HG02763 (cell line): ENCODE measurements around the gene FOXF2.

Experiments
- ATAC-seq: cut with Tn5 transposase; IDR thresholded peaks from one replicate; pipeline ENCODE4 v1.9.1; 2021; ENCODE audit warnings: mild to moderate bottlenecking, moderate library complexity; ENCODE audit not compliant: unreplicated experiment

Gene FOXF2

DNA sequence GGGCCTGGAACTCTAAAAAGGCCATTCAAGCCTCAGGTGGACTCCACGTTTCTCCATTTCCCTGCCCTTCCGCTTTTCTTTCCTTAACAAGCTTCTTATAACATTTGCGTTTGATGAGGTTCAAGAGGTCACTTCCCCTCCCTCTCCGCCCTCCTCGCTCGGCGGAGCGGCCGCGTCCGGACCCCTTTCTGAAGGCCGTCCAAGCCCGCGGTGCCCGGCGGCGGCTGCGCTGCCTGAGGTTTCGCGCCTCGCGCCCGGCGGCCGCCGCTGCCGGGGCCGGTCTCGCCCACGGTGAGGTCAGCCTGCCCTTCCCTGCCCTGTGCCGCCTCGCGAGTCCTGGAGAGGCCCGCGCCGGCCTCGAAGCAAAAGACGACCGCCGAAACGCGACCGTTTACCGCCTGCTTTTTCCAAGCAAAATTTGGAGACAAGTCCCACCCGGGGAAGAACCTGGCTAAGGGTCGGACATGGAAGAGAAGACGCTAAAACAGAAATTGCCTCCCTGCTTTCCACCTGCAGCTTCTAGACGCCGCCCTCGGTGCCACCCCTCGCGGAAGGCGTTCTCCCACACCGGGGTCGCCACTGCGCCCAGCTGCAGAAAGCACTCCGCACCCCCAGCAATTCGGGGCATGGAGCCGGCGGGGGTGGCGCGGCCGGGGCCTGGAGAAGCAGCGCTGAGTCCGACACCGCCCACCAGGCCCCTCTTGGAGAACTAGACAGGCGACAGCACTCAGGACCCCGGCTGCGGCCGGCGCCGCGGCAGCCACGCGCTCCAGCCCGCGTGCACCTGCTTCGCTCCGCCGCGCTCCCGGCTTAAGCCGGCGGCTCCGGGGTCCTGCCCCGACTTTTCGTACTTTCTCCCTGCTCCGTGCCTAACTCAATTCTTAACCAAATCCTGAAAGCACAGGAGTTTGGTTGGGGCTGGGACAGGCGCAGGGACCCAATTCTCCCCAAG, 11.0 kb upstream of the FOXF2 start:
- no peak for ATAC-seq

DNA sequence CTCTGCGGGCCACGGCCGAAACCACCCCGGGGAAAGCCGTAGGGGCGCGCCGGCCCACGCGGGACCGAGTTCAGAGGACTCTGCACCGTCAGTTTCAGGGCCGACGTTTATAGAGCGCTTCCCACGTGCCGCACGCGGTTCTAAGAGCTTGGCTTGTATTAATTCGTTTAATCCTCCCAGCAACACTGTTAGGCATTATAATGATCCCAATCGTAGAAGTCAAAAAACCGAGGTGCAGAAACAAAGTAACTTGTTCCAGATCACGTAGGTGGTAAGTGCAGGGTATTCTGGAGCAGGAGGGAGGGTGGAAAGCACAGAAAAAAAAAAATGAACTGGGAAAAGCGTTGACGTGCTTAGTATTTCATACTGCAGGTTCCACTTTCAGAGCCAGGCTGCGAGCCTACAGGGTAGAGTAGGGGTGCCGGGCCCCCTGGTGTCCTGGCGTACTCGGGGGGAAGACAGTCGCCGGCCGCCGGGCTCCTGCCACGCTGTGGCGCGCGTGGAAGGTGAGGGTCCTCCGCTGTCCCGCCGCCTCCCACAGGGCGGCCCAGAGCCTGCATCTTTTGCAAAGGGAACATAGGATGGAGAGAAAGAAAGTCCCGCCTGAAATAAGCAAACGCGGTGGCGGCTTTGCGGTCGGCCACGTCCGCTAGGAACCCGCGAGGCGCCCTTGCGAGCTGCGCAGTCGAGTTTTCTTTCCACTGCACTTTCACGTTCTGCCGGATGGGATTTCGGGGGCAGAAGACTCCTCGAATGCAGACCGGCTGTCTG, 10.2 kb upstream of the FOXF2 start:
- no peak for ATAC-seq

DNA sequence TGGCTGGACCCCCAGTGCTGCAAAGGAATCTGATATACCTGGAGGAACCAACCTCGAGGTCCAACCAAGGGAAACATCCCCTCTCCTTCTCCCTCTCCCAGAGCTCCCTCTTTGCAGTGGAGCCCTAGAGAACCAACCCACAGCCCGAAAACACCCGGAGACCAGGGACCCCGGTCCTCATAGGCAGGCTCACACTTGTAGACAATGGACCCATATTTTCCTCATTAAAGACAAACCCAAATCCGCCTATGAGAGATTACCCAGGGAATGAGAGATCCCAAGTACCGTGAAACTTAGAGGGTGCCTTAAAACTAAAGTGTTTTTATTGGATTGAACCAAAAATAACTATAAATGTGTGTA, 9.6 kb upstream of the FOXF2 start:
- no peak for ATAC-seq

GRCh38 chr6:1380625-1381427, 8.6 kb upstream of the FOXF2 start:
- no peak for ATAC-seq

- no peak for ATAC-seq
These were observed 7.7 kb upstream of the FOXF2 start for GRCh38 chr6:1381481-1382330.

DNA sequence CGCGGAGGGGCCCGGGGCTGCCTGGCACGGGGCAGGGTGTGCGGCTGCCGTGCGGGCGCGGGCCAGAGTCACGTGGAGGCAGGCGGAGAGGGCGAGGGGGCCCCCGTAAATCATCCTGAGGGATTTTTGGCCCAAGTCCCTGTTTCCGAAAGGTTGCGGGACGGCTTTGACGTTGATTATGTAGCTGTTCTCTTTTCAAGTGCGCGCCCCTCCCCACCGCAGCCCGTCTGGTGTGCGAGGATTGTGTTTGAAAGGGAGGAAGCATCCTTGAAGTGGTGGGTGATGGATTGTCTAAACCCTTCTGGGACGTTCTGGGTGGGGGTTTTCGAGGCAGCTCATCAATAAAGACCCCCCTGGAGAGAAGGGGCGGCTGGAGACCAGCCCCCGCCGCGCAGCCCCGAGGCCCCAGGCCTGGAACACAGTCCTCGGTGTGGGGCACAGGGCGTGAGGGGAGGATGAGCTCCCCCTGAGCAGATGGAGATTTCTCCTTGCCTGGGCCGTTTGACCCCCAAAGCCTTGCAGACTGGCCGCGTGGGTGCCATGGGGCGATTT, 7.0 kb upstream of the FOXF2 start:
- ATAC-seq: no peak

- ATAC-seq: no peak
These were observed 6.3 kb upstream of the FOXF2 start for GRCh38 chr6:1382883-1383728.

DNA sequence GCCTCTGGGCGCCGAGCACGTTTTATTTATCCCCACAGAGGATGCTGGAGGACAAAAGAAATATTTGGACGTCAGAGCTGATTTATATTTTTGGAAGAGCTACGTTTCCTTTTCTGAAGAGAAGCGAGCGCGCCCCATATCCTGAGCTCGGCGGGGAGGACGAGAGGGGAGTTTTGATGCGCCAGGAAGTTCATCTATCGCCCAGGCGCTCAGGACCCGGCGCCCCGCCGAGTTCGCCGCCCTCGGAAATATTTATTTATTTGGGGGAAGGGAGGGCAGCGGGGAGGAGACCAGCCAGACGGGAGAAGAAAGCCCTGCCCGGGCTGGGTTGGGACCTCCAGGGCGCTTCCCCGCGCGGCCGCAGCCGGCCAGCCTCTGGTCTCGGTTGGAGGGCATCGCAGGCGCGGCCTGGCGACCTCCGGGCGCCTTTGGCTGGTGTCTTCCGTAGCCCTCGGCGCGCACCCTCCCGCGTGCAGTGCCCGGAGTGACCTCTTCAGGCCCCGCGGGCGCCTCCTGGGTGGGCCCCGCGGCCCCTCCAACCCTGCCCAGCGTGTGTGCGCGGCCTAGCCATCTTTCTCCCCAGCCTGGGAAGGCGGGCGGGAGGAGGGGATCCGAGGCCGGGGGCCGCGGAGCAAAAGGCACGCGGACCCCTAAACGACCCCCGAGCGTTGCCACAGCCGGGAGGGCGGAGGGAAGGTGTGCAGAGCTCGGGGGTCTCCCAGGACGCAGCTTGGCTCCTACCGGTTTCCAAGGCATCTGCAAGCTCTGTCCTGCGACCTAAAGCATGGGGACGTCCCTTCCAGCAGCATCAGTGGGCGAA, 5.4 kb upstream of the FOXF2 start:
- ATAC-seq: no peak

DNA sequence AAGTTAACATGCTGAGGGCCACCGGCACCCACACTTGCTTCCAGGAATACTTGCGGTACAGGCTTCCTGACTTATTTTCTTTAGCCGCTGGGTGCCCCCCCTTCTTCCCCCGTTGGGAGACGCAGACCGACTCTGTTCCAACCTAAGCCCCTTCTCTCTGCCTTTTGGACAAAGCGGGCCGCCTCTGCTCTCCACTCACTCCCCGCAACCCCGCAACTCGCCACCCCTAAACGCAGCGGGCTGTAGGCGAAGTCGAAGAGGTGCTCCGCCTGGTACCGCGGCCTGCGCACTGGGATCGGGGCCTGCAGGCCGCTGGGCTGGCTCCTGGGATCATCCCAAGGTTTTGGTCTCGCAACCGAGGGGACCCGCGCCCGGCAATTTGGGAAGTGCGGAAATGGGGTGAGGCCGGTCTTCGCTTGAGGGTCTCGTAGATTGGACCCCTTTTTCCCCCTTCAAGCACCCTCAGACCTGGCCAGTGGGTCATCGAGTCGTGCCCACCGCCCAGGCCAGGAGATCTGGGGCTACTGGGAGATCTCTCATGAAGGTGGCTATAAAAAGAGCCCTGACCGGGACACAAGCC, 4.7 kb upstream of the FOXF2 start:
- ATAC-seq: no peak

GRCh38 chr6:1385129-1386037, 4.0 kb upstream of the FOXF2 start:
- no peak for ATAC-seq

DNA sequence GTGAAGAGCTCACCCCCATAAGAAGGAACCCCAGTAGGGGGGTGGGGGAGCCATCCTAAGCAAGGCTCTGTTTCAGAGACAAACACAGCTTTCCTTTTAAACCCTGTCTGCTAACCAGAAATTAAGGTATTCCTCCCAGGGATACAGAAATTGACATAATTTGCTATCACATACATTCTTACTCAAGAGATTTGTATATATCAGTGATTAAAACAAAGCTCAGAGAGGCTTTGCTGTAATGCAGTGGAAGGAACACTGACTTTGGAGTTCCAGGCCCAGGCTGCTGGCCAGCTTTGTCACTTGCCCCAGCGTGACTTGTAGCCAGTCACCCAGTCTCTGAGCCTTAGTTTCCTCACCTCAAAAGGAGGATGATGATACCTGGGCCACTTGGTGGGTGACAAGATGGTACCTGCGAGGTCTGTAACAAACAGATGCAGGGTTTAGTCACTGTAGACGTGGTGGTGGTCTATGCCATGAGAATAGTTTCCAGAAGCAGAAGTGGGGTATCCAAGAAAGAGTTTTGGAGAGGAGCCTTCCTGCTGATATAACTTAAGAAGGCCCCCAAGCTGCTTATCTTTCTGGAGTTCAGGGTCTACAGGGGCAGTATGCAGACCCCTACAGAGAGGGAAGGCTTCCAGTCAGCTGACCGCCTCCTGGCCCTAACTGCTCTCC, 3.2 kb upstream of the FOXF2 start:
- no peak for ATAC-seq

GRCh38 chr6:1387538-1387875, 1.9 kb upstream of the FOXF2 start:
- ATAC-seq: no peak

DNA sequence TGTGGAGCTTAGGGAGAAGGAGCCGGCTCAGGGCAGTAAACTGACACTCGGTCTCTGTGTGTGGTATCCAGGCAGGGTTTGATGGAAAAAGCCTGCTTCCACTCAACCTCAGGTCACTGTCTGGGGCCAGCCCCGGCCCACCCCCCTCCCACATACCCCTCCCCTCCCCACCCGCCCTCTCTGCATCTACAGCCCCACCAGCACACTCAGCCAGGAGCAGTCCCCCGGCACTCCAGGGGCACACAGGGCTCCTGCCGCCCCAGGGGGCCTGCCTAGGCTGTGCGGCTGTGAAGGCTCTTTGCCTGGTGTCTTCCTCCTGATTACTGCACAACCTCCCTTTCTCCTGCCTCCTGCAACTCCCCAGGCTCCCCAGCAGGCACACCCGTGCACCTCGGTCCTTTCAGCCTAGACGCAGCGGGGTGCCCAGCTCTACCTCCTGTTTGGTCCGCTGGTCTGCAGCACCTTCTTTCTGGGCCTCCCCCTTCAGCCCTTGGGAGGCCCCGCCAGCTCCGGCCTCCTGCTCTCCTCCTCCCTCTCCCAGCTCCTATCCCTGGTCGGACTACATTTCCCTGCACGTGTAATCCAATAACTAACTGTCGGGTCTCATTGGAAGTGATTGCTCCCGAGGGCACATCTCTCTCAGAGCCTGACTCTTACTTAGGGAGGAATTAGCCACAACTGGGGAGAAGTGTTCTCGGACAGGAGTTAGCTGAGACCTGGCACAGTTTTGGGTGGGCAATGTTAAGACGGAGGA, 1.3 kb upstream of the FOXF2 start:
- no peak for ATAC-seq

DNA sequence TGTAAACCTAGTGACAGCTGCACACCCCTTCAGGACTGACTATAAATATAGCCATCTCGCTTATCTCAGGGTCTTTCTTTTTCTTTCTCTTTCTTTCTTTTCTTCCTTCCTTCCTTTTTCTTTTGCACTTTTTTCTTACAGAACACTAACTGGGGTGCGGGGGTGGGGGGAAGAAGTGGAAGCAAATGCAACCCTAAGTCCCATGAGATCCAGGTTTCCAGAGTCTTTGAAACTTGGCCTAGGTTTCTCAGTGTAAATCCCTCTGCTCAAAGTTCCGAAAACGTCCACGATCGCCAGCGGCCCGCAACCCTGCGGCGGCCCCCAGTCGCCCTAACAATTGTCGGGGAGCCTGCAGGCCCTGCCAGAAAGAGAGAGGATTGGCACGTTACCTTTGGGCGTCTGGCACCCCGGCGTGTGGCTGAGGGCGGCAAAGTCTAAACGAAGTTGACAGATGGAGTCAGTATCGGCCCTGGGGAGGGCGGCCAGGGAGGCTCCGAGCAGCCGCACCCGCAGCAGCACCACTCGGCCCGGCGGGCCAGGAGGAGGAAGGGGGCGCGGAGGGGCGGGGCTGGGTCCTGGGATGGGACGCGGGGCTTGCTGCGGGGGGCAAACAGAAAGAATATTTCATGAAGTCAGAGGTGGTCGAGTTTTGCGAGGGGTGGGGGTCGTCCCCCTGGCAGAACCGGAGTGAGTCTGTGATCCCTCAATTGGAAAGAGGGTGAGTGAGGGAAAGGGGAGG, 577 bp upstream of the FOXF2 start:
- ATAC-seq: no peak
